SU-DHL-6 (cell line): ENCODE measurements around the gene TDG.

Experiments
- CTCF ChIP-seq: fragments of 200-600 bp; sonication (generic); IDR thresholded peaks from one replicate; pipeline ENCODE4 v1.5.1; 2017; ENCODE audit warnings: antibody characterized with exemption, mild to moderate bottlenecking, low read length, moderate library complexity; ENCODE audit not compliant: insufficient read depth, poor library complexity, severe bottlenecking
- EZH2phosphoT487 ChIP-seq: fragments of 200-600 bp; sonication (generic), shearing (Covaris generic); conservative IDR thresholded peaks from 2 replicates; pipeline ENCODE4 v1.6.1; 2018; ENCODE audit warnings: mild to moderate bottlenecking, antibody characterized with exemption, low read length, moderate library complexity, mixed read lengths

- no peak for TF ChIP-seq CTCF
- no peak for TF ChIP-seq EZH2phosphoT487
Measured at GRCh38 chr12:103928682-103929045, 37.0 kb upstream of the TDG start.
